ENCODE results near the gene STAG3.

DNA sequence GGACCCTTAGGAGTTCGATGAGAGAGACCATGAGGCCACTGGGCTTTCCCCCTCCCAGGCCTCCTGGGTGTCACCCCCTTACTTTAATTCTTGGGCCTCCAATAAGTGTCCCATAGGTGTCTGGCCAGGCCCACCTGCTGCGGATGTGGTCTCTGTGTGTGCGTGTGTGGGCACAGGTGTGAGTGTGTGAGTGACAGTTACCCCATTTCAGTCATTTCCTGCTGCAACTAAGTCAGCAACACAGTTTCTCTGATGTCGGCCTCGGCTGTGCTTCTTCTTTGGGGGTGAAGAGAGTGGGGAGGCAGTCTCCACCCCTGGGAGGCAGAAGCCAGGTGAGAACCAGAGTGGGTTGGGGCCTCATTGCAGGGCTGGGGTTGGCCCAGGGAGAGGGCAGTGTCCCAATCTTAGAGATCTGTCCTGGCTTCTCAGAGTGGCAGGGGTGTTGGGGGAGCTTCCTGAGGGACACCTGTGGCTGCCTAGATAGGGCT lies 43.6 kb downstream of the STAG3 start:
- TF ChIP-seq, protein P1, sequence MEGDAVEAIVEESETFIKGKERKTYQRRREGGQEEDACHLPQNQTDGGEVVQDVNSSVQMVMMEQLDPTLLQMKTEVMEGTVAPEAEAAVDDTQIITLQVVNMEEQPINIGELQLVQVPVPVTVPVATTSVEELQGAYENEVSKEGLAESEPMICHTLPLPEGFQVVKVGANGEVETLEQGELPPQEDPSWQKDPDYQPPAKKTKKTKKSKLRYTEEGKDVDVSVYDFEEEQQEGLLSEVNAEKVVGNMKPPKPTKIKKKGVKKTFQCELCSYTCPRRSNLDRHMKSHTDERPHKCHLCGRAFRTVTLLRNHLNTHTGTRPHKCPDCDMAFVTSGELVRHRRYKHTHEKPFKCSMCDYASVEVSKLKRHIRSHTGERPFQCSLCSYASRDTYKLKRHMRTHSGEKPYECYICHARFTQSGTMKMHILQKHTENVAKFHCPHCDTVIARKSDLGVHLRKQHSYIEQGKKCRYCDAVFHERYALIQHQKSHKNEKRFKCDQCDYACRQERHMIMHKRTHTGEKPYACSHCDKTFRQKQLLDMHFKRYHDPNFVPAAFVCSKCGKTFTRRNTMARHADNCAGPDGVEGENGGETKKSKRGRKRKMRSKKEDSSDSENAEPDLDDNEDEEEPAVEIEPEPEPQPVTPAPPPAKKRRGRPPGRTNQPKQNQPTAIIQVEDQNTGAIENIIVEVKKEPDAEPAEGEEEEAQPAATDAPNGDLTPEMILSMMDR (IDR thresholded peaks at IDR 0.05), result no peak
- TF ChIP-seq POLR2A (IDR thresholded peaks at IDR 0.05), result no peak
